Measurements from ENCODE around the gene MAB21L3. TPM values are rescaled to one million over a fixed set of nuclear protein-coding genes. Genes with fewer than 3 reads are reported as not detected.

The MAB21L3 gene
- total RNA-seq, 1 experiment from 2014 or later, result not detected

DNA sequence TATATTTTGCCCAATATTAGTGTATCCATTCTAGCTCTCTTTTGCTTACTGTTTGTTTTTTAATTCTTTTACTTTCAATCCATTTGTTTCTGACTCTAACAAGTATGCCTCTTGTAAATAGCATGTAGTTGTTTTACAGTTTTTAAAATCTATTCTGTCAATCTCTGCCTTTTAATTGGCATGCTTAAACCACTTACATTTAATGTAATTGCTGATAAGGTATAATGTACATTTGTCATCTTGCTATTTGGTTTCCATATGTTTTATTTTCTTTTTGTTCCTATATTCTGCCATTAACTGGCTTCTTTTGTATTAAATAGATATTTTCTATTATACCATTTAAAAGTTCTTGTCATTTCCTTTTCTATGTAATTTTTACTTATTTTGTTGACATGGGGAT is 16.2 kb upstream of the MAB21L3 start:
- no peak overlapping the region for H3K4ac ChIP-seq (ENCODE audit: low read depth, low read length)
- H4K5ac ChIP-seq (ENCODE audit: insufficient read length, low read depth, low read length), result no peak overlapping the region
- H3K9me3 ChIP-seq (ENCODE audit: control insufficient read depth, low read depth, low read length), result no peaks in the 10 kb centered on the region
- Mint-ChIP-seq H3K4me1 (no peaks in the 10 kb centered on the region), H3K36me3 (ENCODE audit: insufficient read depth in 1 of 3, low read depth in 3 of 3) (peaks cover 0 to 15% (median 0%) of the 10 kb centered on the region in 3 experiments; a peak in 2 of 7 replicates), H3K4me3 (no peak overlapping the region), H3K27ac (no peak overlapping the region), H3K27me3 (ENCODE audit: low read depth) (no peaks in the 10 kb centered on the region), H3K9me3 (peaks cover 11 to 18% of the 10 kb centered on the region in 2 experiments; a peak in 4 of 5 replicates)
- H3K79me1 ChIP-seq (ENCODE audit: insufficient read depth, low read depth, low read length, poor library complexity, severe bottlenecking), result no peaks in the 10 kb centered on the region
- no peaks in the 10 kb centered on the region for H3K23me2 ChIP-seq (ENCODE audit: insufficient read length, low read depth, low read length, poor library complexity, severe bottlenecking)
- DNase-seq, result no peak
- no peak overlapping the region for H2AK5ac ChIP-seq (ENCODE audit: insufficient read length, low read length)
- H2BK15ac ChIP-seq (ENCODE audit: low read depth, low read length), result no peak overlapping the region
- no peaks in the 10 kb centered on the region for H3K27me3 ChIP-seq (ENCODE audit: insufficient read depth, low read length)
- H2BK20ac ChIP-seq (ENCODE audit: low read depth, low read length, poor library complexity, severe bottlenecking), result no peak overlapping the region
- no peak overlapping the region for H3K9ac ChIP-seq (ENCODE audit: extremely low read depth, insufficient read length, low read length)
- H4K20me1 ChIP-seq (ENCODE audit: control insufficient read depth, insufficient read depth, insufficient read length), result no peaks in the 10 kb centered on the region
- no peak overlapping the region for H2AFZ ChIP-seq (ENCODE audit: low read length)
- H3K23ac ChIP-seq (ENCODE audit: insufficient read length, low read depth, low read length), result no peak overlapping the region
- H4K8ac ChIP-seq (replicated peaks; ENCODE audit: insufficient read length, low read depth, low read length), result no peak overlapping the region
- H3K18ac ChIP-seq (ENCODE audit: insufficient read length, low read depth, low read length), result no peak overlapping the region
- no peaks in the 10 kb centered on the region for H3K4me1 ChIP-seq (ENCODE audit: insufficient read depth, low read length)
- no peak overlapping the region for H3K56ac ChIP-seq (ENCODE audit: insufficient read length, low read depth, low read length)
- H3K4me2 ChIP-seq (ENCODE audit: insufficient read depth, insufficient read length, low read length), result no peak overlapping the region
- no peak overlapping the region for H3K14ac ChIP-seq (ENCODE audit: insufficient read depth, low read length)
- H4K91ac ChIP-seq (ENCODE audit: insufficient read length, low read depth, low read length), result no peak overlapping the region
- no peak overlapping the region for H2BK12ac ChIP-seq (ENCODE audit: insufficient read length, low read depth, low read length)
- TF ChIP-seq, protein P1, sequence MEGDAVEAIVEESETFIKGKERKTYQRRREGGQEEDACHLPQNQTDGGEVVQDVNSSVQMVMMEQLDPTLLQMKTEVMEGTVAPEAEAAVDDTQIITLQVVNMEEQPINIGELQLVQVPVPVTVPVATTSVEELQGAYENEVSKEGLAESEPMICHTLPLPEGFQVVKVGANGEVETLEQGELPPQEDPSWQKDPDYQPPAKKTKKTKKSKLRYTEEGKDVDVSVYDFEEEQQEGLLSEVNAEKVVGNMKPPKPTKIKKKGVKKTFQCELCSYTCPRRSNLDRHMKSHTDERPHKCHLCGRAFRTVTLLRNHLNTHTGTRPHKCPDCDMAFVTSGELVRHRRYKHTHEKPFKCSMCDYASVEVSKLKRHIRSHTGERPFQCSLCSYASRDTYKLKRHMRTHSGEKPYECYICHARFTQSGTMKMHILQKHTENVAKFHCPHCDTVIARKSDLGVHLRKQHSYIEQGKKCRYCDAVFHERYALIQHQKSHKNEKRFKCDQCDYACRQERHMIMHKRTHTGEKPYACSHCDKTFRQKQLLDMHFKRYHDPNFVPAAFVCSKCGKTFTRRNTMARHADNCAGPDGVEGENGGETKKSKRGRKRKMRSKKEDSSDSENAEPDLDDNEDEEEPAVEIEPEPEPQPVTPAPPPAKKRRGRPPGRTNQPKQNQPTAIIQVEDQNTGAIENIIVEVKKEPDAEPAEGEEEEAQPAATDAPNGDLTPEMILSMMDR (conservative IDR thresholded peaks at IDR 0.05), result no peak
- no peak overlapping the region for H3T11ph ChIP-seq (ENCODE audit: low read length)
- H2BK5ac ChIP-seq (ENCODE audit: insufficient read length, low read length), result no peak overlapping the region
- H3K79me2 ChIP-seq (ENCODE audit: insufficient read depth, low read length), result no peaks in the 10 kb centered on the region
- H2BK120ac ChIP-seq (ENCODE audit: low read depth, low read length, poor library complexity, severe bottlenecking), result no peak overlapping the region
- no peak overlapping the region for H3K27ac ChIP-seq (ENCODE audit: insufficient read length, low read depth, low read length)
